Fibroblast of mammary gland (primary cell): ENCODE data around the gene PCDH10.

Source experiments
- DNase-seq: peaks from one replicate; pipeline ENCODE4 v3.0.0-alpha.2; 2010; ENCODE audit warnings: low read depth
- H3K4me3 ChIP-seq: 2 replicates; pipeline ENCODE4 v1.5.1; 2011; ENCODE audit warnings: low read depth, mild to moderate bottlenecking, low read length, moderate library complexity; ENCODE audit not compliant: control insufficient read depth
- TF ChIP-seq, protein P1 (sequence below): conservative IDR thresholded peaks from 2 replicates; pipeline ENCODE4 v1.5.1; 2011; ENCODE audit warnings: low read depth, low read length, inconsistent platforms; ENCODE audit not compliant: control insufficient read depth, insufficient read depth

The PCDH10 gene

DNA sequence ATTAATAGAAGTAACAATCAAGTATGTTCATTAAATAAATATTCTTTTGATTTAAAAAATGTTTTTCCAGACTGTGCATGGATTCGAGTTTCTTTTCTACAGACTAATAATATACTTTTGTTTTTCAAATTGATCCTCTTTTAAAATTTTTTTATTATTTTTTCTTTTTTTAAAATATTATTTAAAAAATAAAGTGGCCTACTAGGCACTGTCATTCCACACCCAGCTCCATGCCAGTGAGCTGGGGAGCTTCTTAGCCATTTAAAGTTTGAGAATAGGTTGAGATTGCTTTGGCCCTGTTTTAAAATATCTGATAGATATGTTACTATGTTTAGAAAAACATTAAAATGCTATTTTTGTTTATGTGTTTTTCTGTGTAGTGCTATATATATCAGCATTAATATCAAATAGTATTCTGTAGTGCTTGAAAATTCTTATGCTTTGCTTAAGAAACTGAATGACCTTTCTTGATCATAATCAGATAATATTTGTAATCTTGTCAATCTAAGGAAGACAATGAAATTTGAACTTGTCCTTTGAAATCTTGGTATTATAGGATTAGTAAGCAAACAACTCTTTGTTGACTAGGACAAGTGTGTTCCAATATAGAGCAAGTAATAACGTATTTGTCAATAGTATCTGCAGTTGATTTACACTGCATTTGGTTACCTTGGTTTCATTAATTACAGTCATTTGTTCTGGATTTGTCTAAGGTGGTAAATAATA lies 12.6 kb downstream of the PCDH10 start:
- TF ChIP-seq, protein P1, sequence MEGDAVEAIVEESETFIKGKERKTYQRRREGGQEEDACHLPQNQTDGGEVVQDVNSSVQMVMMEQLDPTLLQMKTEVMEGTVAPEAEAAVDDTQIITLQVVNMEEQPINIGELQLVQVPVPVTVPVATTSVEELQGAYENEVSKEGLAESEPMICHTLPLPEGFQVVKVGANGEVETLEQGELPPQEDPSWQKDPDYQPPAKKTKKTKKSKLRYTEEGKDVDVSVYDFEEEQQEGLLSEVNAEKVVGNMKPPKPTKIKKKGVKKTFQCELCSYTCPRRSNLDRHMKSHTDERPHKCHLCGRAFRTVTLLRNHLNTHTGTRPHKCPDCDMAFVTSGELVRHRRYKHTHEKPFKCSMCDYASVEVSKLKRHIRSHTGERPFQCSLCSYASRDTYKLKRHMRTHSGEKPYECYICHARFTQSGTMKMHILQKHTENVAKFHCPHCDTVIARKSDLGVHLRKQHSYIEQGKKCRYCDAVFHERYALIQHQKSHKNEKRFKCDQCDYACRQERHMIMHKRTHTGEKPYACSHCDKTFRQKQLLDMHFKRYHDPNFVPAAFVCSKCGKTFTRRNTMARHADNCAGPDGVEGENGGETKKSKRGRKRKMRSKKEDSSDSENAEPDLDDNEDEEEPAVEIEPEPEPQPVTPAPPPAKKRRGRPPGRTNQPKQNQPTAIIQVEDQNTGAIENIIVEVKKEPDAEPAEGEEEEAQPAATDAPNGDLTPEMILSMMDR, result no peak
- DNase-seq, result no peak
- no peak overlapping the region for H3K4me3 ChIP-seq

DNA sequence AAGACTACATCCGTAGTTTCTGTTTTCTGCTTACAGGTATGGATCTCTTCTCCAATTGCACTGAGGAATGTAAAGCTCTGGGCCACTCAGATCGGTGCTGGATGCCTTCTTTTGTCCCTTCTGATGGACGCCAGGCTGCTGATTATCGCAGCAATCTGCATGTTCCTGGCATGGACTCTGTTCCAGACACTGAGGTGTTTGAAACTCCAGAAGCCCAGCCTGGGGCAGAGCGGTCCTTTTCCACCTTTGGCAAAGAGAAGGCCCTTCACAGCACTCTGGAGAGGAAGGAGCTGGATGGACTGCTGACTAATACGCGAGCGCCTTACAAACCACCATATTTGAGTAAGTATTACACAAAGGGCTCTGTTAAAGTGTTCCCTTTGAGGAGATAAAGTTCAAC lies 13.8 kb downstream of the PCDH10 start:
- TF ChIP-seq, protein P1, result no peak
- no peak overlapping the region for H3K4me3 ChIP-seq
- no peak for DNase-seq

DNA sequence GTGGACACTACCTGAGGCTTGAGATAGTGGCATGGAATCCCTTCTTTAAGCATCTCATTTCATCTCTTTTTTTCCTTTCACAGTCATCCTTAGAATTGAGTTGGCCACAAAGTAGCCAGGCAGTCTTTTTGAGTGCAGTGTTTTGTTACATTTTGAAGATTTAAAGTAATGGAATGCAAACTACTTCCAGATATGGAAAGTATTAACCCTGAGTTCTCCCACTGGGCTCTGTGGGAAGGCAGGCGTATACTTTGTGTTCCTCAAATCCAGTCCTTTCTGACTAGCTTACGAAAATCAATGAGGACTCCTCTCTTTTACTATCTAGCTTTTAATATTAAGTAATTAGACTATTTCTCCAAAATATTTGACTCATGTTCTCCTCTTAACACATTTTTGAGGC lies 29.9 kb downstream of the PCDH10 start:
- TF ChIP-seq, protein P1, result no peak
- no peak overlapping the region for H3K4me3 ChIP-seq
- no peak for DNase-seq

DNA sequence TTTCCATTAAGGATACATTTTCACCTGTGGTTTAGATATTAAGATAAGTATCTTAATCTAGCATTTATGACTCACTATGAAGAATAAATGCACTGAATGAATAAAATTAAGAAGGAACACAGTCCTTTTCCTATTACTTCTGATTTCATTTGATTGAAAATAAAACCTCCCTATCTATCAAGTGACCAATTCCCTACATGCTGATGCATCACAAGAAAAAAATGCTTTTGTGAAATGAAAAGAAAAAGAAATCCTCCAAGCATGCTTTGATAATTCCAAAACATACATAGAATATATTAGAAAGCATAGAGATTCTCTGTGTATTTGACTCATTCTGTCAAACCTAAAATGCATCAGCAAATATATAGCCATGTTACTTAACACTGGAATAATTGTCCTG lies 37.1 kb downstream of the PCDH10 start:
- TF ChIP-seq, protein P1, result no peak
- H3K4me3 ChIP-seq, result no peak overlapping the region
- DNase-seq, result no peak

DNA sequence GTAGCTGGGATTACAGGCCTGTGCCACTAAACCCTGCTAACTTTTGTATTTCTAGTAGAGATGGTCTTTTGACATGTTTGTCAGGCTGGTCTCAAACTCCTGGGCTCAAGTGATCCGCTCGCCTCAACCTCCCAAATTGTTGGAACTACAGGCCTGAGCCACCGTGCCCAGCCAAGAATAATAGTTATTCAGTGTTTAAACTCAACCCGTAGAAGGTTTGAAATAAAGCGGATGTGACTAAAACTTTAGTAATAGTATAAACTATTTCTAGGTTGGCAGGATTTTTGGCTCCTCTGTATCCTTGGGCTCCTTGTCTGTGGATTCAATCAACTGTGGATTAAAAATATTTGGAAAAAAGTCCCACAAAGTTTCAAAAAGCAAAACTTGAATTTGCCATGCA lies 37.8 kb downstream of the PCDH10 start:
- TF ChIP-seq, protein P1, result no peak
- no peak for DNase-seq
- no peak overlapping the region for H3K4me3 ChIP-seq

DNA sequence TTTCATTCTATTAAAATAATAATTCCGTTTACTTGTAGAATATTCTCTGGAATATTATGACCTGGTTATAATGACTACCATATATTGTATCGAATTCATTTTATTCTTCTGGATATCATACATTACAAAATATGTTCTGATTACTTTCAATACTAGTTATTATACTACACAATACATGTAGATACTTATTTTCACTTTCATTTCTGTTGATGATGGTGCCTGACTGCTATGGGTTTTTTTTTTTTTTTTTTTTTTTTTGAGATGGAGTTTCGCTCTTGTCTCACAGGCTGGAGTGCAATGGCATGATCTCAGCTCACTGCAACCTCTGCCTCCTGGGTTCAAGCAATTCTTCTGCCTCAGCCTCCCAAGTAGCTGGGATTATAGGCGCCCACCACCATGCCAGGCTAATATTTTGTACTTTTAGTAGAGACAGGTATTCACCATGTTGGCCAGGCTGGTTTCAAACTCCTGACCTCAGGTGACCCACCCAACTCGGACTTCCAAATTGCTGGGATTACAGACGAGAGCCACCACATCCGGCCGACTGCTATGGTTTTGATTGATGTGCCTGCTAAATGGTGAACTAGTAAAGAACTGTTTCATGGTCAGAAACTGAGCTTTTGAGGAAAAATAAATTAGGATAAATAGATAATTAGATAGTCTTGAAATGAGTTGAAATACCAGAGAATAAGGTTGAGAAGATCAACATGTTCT lies 39.5 kb downstream of the PCDH10 start:
- no peak for DNase-seq
- H3K4me3 ChIP-seq, result no peak overlapping the region
- TF ChIP-seq, protein P1, result no peak
